Neural progenitor cell (in vitro differentiated cells): Measurements from ENCODE around the gene WDHD1. TPM values are rescaled to one million over a fixed set of nuclear protein-coding genes. Genes with fewer than 3 reads are reported as not detected.

Experiments
- DNase-seq: peaks from one replicate; pipeline ENCODE4 v3.0.0-alpha.2; 2016; ENCODE audit warnings: low spot score
- H2AFZ ChIP-seq: fragments of 200-600 bp; sonication (generic); replicated peaks from 2 replicates; pipeline ENCODE4 v1.6.1; 2016; ENCODE audit warnings: antibody characterized with exemption
- H3F3A ChIP-seq: fragments of 200-600 bp; sonication (generic); 2 replicates; pipeline ENCODE4 v1.6.1; 2016; ENCODE audit warnings: antibody characterized with exemption, low read depth
- H3K27ac ChIP-seq: fragments of 200-600 bp; sonication (generic); 2 replicates; pipeline ENCODE4 v1.5.1; 2016; ENCODE audit warnings: mild to moderate bottlenecking
- H3K27me3 ChIP-seq: fragments of 200-600 bp; sonication (generic); 2 replicates; pipeline ENCODE4 v1.6.1; 2016; ENCODE audit warnings: mild to moderate bottlenecking, moderate library complexity
- H3K36me3 ChIP-seq: fragments of 200-600 bp; sonication (generic); 2 replicates; pipeline ENCODE4 v1.5.1; 2016
- H3K4me1 ChIP-seq: fragments of 200-600 bp; sonication (generic); 2 replicates; pipeline ENCODE4 v1.6.1; 2016; ENCODE audit warnings: mixed run types
- H3K4me2 ChIP-seq: fragments of 200-600 bp; sonication (generic); 2 replicates; pipeline ENCODE4 v1.6.1; 2016
- H3K4me3 ChIP-seq: fragments of 200-600 bp; sonication (generic); 2 replicates; pipeline ENCODE4 v1.5.1; 2016
- H3K79me2 ChIP-seq: fragments of 200-600 bp; sonication (generic); 2 replicates; pipeline ENCODE4 v1.6.1; 2016; ENCODE audit warnings: low read depth
- H3K9ac ChIP-seq: fragments of 200-600 bp; sonication (generic); 2 replicates; pipeline ENCODE4 v1.6.1; 2016
- H3K9me3 ChIP-seq: fragments of 200-600 bp; sonication (generic); 2 replicates; pipeline ENCODE4 v1.5.1; 2016; ENCODE audit warnings: low read depth
- H4K20me1 ChIP-seq: fragments of 200-600 bp; sonication (generic); 2 replicates; pipeline ENCODE4 v1.6.1; 2016; ENCODE audit warnings: low read depth
- H3K27ac Mint-ChIP-seq: 3 replicates; pipeline ENCODE4 v1.8.0; 2021; ENCODE audit warnings: mixed read lengths
- H3K27me3 Mint-ChIP-seq: 2 replicates; pipeline ENCODE4 v1.8.0; 2022; ENCODE audit warnings: low read depth, mild to moderate bottlenecking, inconsistent platforms, moderate library complexity, mixed read lengths; ENCODE audit not compliant: insufficient read depth
- H3K36me3 Mint-ChIP-seq: 3 replicates; pipeline ENCODE4 v1.8.0; 2021; ENCODE audit warnings: mixed read lengths
- H3K4me1 Mint-ChIP-seq: 3 replicates; pipeline ENCODE4 v1.8.0; 2021; ENCODE audit warnings: mixed read lengths
- H3K4me3 Mint-ChIP-seq: 3 replicates; pipeline ENCODE4 v1.8.0; 2021; ENCODE audit warnings: mild to moderate bottlenecking, moderate library complexity, mixed read lengths
- H3K9me3 Mint-ChIP-seq: 3 replicates; pipeline ENCODE4 v1.8.0; 2020; ENCODE audit warnings: mixed read lengths
- CTCF ChIP-seq: fragments of 200-600 bp; sonication (generic); IDR thresholded peaks from 2 replicates; pipeline ENCODE4 v1.5.1; 2017; ENCODE audit warnings: antibody characterized with exemption, mild to moderate bottlenecking
- EZH2 ChIP-seq: fragments of 200-600 bp; sonication (generic); IDR thresholded peaks from 2 replicates; pipeline ENCODE4 v1.6.1; 2017; ENCODE audit warnings: antibody characterized with exemption, mild to moderate bottlenecking, moderate library complexity
- EZH2phosphoT487 ChIP-seq: fragments of 200-600 bp; sonication (generic); IDR thresholded peaks from 2 replicates; pipeline ENCODE4 v1.6.1; 2017; ENCODE audit warnings: antibody characterized with exemption
- total RNA-seq: library from RNA; depleted of rRNA; stranded (reverse); fragments of >200 nt; gene quantifications from 2 replicates; pipeline ENCODE4 v1.2.3, GENCODE V29; 2015; ENCODE audit warnings: low replicate concordance

Gene WDHD1
- total RNA-seq, 1 donor from 2014 or later: 82.0 TPM

- H3K27ac Mint-ChIP-seq: no peak overlapping the region
- Histone ChIP-seq H3K4me3 (peak overlapping the region; percentile 94), H2AFZ (no peak overlapping the region), H3K36me3 (peaks cover 24% of the 10 kb centered on the region), H3K9ac (peak overlapping the region; percentile 99), H3K4me2 (peak overlapping the region; percentile 78), H3F3A (peaks cover 19% of the 10 kb centered on the region), H4K20me1 (peaks cover 28% of the 10 kb centered on the region), H3K9me3 (no peaks in the 10 kb centered on the region), H3K4me1 (peaks cover 23% of the 10 kb centered on the region), H3K79me2 (peaks cover 69% of the 10 kb centered on the region), H3K27ac (no peak overlapping the region), H3K27me3 (no peaks in the 10 kb centered on the region)
- H3K4me3 Mint-ChIP-seq: peak overlapping the region; percentile 97
- TF ChIP-seq CTCF (no peak), EZH2phosphoT487 (no peak), EZH2 (no peak)
- H3K4me1 Mint-ChIP-seq: peaks cover 23% of the 10 kb centered on the region
- no peak for DNase-seq
- peaks cover 19% of the 10 kb centered on the region for H3K9me3 Mint-ChIP-seq
- H3K27me3 Mint-ChIP-seq: peaks cover 4% of the 10 kb centered on the region
- peaks cover 50% of the 10 kb centered on the region for H3K36me3 Mint-ChIP-seq
Measured at GRCh38 chr14:55053500-55053899, 26.6 kb upstream of the WDHD1 start.

GRCh38 chr14:55053018-55053417 lies 26.1 kb upstream of the WDHD1 start:
- H3K27me3 ChIP-seq: no peaks in the 10 kb centered on the region
- H3F3A ChIP-seq: peaks cover 19% of the 10 kb centered on the region
- no peak for TF ChIP-seq EZH2phosphoT487
- no peak for TF ChIP-seq CTCF
- no peak for TF ChIP-seq EZH2
- H3K36me3 Mint-ChIP-seq: peaks cover 47% of the 10 kb centered on the region
- peak overlapping the region; percentile 100 for H3K27ac ChIP-seq
- peak overlapping the region; percentile 100 for H3K27ac Mint-ChIP-seq
- H3K9ac ChIP-seq: peak overlapping the region; percentile 99
- DNase-seq: no peak
- H3K4me2 ChIP-seq: peak overlapping the region; percentile 78
- H3K36me3 ChIP-seq: peaks cover 24% of the 10 kb centered on the region
- H3K4me1 Mint-ChIP-seq: peaks cover 23% of the 10 kb centered on the region
- no peaks in the 10 kb centered on the region for H3K9me3 ChIP-seq
- no peak overlapping the region for H2AFZ ChIP-seq
- H3K4me3 ChIP-seq: peak overlapping the region; percentile 94
- H3K4me1 ChIP-seq: peaks cover 23% of the 10 kb centered on the region
- H3K9me3 Mint-ChIP-seq: peaks cover 15% of the 10 kb centered on the region
- H4K20me1 ChIP-seq: peaks cover 23% of the 10 kb centered on the region
- peaks cover 65% of the 10 kb centered on the region for H3K79me2 ChIP-seq
- H3K27me3 Mint-ChIP-seq: peaks cover 4% of the 10 kb centered on the region
- H3K4me3 Mint-ChIP-seq: peak overlapping the region; percentile 97

- H2AFZ ChIP-seq: peak overlapping the region; percentile 40
- peaks cover 17% of the 10 kb centered on the region for H4K20me1 ChIP-seq
- no peak for DNase-seq
Measured at GRCh38 chr14:55052269-55052930, 25.5 kb upstream of the WDHD1 start.

More at GRCh38 chr14:55052269-55052930, 25.5 kb upstream of the WDHD1 start:
- Histone ChIP-seq H3K27me3 (no peaks in the 10 kb centered on the region), H3F3A (peaks cover 19% of the 10 kb centered on the region), H3K4me2 (peak overlapping the region; percentile 78), H3K27ac (peak overlapping the region; percentile 100), H3K9me3 (no peaks in the 10 kb centered on the region), H3K79me2 (peaks cover 58% of the 10 kb centered on the region), H3K4me3 (peak overlapping the region; percentile 94), H3K36me3 (peaks cover 24% of the 10 kb centered on the region), H3K4me1 (peaks cover 23% of the 10 kb centered on the region), H3K9ac (peak overlapping the region; percentile 99)
- TF ChIP-seq EZH2phosphoT487 (no peak), EZH2 (no peak), CTCF (no peak)
- Mint-ChIP-seq H3K9me3 (peaks cover 13% of the 10 kb centered on the region), H3K36me3 (peaks cover 43% of the 10 kb centered on the region), H3K27ac (peak overlapping the region; percentile 100), H3K4me3 (peak overlapping the region; percentile 97), H3K27me3 (peaks cover 4% of the 10 kb centered on the region), H3K4me1 (peaks cover 23% of the 10 kb centered on the region)
